Thyroid gland (tissue), 4 donors: ENCODE results near the gene SLC39A10.

ENCODE experiments used
- CTCF ChIP-seq, 6 experiments: fragments of 200-600 bp in 3 of 6; fragments of 450-650 bp in 3 of 6; sonication (generic) in 3 of 6; IDR thresholded peaks; one replicate each; pipeline ENCODE4 v1.5.1; 2016 to 2019; ENCODE audit warnings: antibody characterized with exemption in 6 of 6, mild to moderate bottlenecking in 2 of 6, inconsistent platforms in 1 of 6, moderate library complexity in 1 of 6
- POLR2A ChIP-seq, 2 donors: fragments of 450-650 bp; IDR thresholded peaks; one replicate each; pipeline ENCODE4 v1.6.1; 2017; ENCODE audit warnings: antibody characterized with exemption in 2 of 2, mild to moderate bottlenecking in 2 of 2, moderate library complexity in 1 of 2

- TF ChIP-seq CTCF (IDR thresholded peaks at IDR 0.05) = no peak
- no peak for TF ChIP-seq POLR2A (IDR thresholded peaks at IDR 0.05)
Observed at GRCh38 chr2:195645413-195645812, 11.6 kb upstream of the SLC39A10 start.
